Left lung (tissue), 10 donors: ENCODE data around the gene DSCAML1. TPM values are rescaled to one million over a fixed set of nuclear protein-coding genes. Genes with fewer than 3 reads are reported as not detected.
A peak's percentile ranks its signal among the peaks of the same experiment; 100 is the strongest.

ENCODE experiments used
- ATAC-seq: fragments of 200-7000 bp; cut with Tn5 transposase; one replicate; pipeline ENCODE4 v1.9.1; 2020; ENCODE audit warnings: moderate library complexity
- DNase-seq, 4 donors: peaks; one replicate each; pipeline ENCODE4 v3.0.0-alpha.2; 2013 to 2020
- H3K27ac ChIP-seq, 2 donors: fragments of 200-600 bp; sonication (generic) in 1 of 2; one replicate each; pipeline versions ENCODE4 v1.5.0 to v1.8.0; 2020 to 2021
- H3K27me3 ChIP-seq, 2 donors: fragments of 200-600 bp; sonication (generic) in 1 of 2; one replicate each; pipeline versions ENCODE4 v1.5.0 to v1.8.0; 2020 to 2021
- H3K36me3 ChIP-seq, 2 donors: fragments of 200-600 bp; sonication (generic) in 1 of 2; one replicate each; pipeline versions ENCODE4 v1.5.0 to v1.8.0; 2020 to 2021
- H3K4me1 ChIP-seq, 2 donors: fragments of 200-600 bp; one replicate each; pipeline ENCODE4 v1.8.0; 2021
- H3K4me3 ChIP-seq, 2 donors: fragments of 200-600 bp; sonication (generic) in 1 of 2; one replicate each; pipeline versions ENCODE4 v1.5.0 to v1.8.0; 2020 to 2021; ENCODE audit warnings: mild to moderate bottlenecking in 1 of 2
- H3K9me3 ChIP-seq, 2 donors: fragments of 200-600 bp; sonication (generic) in 1 of 2; one replicate each; pipeline versions ENCODE4 v1.5.0 to v1.8.0; 2020 to 2021
- intact Hi-C, 2 donors: fragments of 100-400 bp; cut with DNase I; formaldehyde crosslinking; loops; one replicate each; pipeline versions ENCODE4 v1.11.2 to v1.14.2; 2022
- polyA plus RNA-seq, 6 donors: library from polyadenylated mRNA; unstranded; fragments of 120-200 nt; gene quantifications; one replicate each; pipeline ENCODE4 v1.2.1, GENCODE V29; 2013; ENCODE audit not compliant: insufficient read length in 6 of 6
- total RNA-seq, 2 donors: library from RNA; stranded (reverse); fragmentation: NEBNext Ultra II Directional; extraction: Animal tissue kit (Norgen Biotek cat#: 25700); gene quantifications; one replicate each; pipeline ENCODE4 v1.2.1, GENCODE V29; 2021
- TF ChIP-seq, protein P1 (sequence below), 2 donors: fragments of 200-600 bp; sonication (generic) in 1 of 2; IDR thresholded peaks; one replicate each; pipeline versions ENCODE4 v1.5.0 to v1.8.0; 2021; ENCODE audit warnings: antibody characterized with exemption in 2 of 2
- donor health status: DM: no; HTN: yes; CAD: no.
- donor health status: DM: no; HTN: no; CAD: no.

Gene DSCAML1
- total and polyA plus RNA-seq, 8 donors, result 0.35 to 1.8 (median 1.2) TPM

DNA sequence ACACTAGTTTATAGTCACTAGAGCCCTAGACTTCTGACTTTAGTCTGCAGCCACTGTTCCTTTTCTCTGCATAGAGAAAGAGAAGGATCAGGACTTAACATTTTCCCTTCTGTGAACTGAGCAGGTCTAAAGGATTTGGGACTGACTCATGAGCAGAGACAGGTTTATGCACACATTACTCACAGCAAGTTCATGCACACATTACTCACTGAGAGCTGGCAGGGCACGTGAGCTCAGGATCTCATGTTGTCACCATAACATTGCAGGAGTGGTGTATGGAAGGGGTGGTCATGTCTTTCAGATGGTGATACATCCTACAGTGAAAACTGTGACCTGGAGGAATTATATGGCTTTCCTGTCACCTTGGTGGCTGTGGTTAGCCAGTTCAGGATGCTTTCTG, 413.0 kb downstream of the DSCAML1 start:
- intact Hi-C loops, result no loop called here
- Histone ChIP-seq H3K27ac (no peak overlapping the region), H3K4me1 (no peaks in the 10 kb centered on the region), H3K4me3 (no peak overlapping the region), H3K27me3 (no peaks in the 10 kb centered on the region), H3K36me3 (peaks cover 0 to 97% of the 10 kb centered on the region in 2 donors), H3K9me3 (no peaks in the 10 kb centered on the region)
- TF ChIP-seq, protein P1, sequence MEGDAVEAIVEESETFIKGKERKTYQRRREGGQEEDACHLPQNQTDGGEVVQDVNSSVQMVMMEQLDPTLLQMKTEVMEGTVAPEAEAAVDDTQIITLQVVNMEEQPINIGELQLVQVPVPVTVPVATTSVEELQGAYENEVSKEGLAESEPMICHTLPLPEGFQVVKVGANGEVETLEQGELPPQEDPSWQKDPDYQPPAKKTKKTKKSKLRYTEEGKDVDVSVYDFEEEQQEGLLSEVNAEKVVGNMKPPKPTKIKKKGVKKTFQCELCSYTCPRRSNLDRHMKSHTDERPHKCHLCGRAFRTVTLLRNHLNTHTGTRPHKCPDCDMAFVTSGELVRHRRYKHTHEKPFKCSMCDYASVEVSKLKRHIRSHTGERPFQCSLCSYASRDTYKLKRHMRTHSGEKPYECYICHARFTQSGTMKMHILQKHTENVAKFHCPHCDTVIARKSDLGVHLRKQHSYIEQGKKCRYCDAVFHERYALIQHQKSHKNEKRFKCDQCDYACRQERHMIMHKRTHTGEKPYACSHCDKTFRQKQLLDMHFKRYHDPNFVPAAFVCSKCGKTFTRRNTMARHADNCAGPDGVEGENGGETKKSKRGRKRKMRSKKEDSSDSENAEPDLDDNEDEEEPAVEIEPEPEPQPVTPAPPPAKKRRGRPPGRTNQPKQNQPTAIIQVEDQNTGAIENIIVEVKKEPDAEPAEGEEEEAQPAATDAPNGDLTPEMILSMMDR (IDR thresholded peaks at IDR 0.05), result no peak
- ATAC-seq (no peak), DNase-seq (no peak)

DNA sequence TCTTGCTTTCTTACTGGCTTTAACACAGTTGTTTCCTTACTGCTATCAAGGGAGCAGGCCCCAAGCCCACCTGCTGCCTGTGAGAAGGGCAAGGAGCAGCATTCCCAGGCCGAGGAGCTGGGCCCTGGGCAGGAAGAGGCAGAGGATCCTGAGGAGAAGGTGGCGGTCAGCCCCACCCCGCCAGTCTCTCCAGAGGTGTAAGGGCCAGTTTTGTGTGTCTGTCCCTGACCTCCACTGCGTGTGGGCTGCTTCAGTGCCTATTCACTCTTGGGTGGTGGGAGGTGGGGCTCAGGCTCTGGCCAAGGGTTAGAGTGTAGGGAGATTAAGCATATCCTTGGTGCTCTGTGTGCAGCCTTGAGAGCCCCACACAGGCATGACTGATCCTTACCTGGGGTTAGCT, 414.3 kb downstream of the DSCAML1 start:
- Histone ChIP-seq H3K27me3 (no peaks in the 10 kb centered on the region), H3K9me3 (no peaks in the 10 kb centered on the region), H3K4me1 (no peaks in the 10 kb centered on the region), H3K36me3 (peaks cover 0 to 94% of the 10 kb centered on the region in 2 donors), H3K4me3 (no peak overlapping the region), H3K27ac (no peak overlapping the region)
- intact Hi-C loops, result no loop called here
- DNase-seq, result no peak
- TF ChIP-seq, protein P1 (IDR thresholded peaks at IDR 0.05), result no peak
- ATAC-seq, result no peak

DNA sequence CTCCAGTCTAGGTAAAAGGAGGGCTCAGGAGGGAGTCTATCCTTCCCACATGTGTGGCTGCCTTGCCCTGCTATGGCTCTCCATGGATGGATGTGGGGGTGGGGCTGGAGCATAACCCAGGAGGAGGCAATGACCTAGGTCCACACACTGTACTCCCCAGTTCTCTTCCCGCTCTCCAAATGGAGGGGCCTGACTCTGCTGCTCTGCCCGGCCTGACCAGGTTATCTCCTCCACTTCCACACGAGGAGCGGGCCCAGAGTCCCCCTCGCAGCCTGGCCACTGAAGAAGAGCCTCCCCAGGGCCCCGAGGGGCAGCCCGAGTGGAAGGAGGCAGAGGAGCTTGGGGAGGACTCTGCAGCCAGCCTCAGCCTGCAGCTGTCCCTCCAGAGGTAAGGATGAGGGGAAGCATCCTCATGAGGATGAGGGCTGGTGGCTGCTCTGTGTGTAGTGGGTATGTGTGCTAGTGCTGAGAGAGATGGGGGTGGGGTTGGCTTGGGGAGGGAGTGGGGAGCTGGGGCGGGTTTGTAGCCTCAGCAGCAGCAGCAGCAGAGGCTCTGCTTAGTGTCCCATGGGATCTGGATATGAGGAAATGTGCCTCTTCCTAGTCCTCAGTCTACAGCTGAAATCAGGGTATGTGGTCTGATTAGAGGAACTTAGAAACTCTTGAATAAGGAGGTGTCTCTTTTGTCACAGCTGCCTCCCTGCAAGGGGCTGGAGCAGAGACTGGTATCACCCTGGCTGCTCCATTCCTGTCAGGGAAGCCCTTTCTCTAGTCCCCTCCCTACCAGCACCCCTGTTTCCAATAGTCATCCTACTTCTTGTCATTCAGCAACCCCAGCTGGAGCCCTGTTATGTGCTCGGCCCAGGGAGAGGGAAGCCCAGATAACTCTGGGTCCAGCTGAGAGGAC, 415.3 kb downstream of the DSCAML1 start:
- no peak for ATAC-seq
- TF ChIP-seq, protein P1 (IDR thresholded peaks at IDR 0.05), result no peak
- H3K36me3 ChIP-seq, result peaks cover 0 to 94% of the 10 kb centered on the region in 2 donors

DNA sequence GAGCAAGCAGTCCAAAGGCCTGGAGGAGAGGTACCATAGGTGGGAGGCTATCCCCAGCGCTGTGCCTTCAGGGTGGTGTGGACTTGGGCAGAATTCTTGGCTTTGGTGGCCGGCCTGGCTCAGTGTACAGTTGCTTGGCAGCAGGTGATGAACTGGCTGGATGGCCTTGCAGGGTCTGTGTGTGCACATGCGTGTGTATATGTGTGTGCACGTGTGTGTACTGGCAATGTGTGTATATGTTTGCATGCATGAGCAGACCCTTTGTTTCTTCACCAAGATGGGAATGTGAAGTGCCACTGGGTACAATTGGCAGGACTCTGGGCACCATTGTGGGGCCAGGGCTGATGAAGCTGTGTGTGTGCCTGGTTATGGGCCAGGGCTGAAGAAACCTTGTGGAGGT, 416.3 kb downstream of the DSCAML1 start:
- Histone ChIP-seq H3K9me3 (no peaks in the 10 kb centered on the region), H3K4me3 (no peak overlapping the region), H3K27ac (no peak overlapping the region), H3K27me3 (no peaks in the 10 kb centered on the region), H3K4me1 (no peaks in the 10 kb centered on the region), H3K36me3 (peaks cover 0 to 94% of the 10 kb centered on the region in 2 donors)
- ATAC-seq, result no peak
- intact Hi-C loops, result no loop called here
- TF ChIP-seq, protein P1 (IDR thresholded peaks at IDR 0.05), result no peak
- DNase-seq, result peak in 1 of 4 donors; percentile 12

More for the DNA sequence above, 415.3 kb downstream of the DSCAML1 start:
- Histone ChIP-seq H3K27me3 (no peaks in the 10 kb centered on the region), H3K4me3 (no peak overlapping the region), H3K9me3 (no peaks in the 10 kb centered on the region), H3K4me1 (no peaks in the 10 kb centered on the region), H3K27ac (no peak overlapping the region)
- intact Hi-C loops, result no loop called here
- no peak for DNase-seq

DNA sequence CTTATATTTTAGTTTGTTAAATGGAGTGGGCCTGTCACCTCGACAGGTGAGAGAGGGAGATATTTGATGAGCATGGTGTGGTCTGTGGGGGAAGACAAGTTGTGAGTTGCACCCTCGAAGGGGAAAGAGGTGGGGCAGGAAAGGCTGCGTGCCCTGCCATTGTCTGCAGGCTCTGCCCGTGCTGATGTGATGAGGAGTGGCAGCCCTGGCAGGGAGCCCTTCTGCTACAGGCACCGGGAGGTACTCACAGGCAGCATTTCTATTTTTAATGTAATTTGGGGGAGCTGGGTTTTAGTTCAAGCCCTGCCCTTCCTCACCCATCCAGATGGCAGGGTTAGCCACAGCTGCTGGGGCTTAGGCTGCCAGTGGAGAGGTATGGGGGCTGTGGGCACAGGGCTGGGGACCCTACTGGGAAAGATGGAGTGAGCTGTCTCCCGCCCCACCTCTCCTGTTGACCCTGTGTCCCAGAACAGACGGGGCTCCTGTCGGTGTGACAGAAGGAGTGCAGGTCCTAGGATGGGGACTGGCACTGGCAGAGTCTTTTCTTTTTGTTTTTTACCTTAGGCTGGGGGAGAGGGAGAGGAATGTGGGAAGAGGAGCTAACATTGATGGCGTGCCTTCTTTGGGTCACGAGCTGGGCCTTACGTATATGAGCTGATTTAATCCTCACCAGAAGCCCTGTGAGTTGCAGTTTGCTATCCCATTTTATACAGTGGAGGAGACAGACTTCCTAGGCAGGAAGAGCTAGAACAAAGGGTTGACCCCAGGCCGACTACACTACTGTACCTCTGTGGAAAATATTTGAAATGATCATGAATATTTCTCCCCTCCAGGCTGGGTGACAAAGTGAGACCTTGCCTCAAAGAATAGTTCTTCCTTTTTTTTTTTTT, 417.8 kb downstream of the DSCAML1 start:
- H3K9me3 ChIP-seq, result no peaks in the 10 kb centered on the region
- ATAC-seq, result no peak
- DNase-seq, result peak in 1 of 4 donors; percentile 25
- no peak overlapping the region for H3K27ac ChIP-seq
- intact Hi-C loops, result no loop called here
- H3K4me3 ChIP-seq, result no peak overlapping the region
- no peaks in the 10 kb centered on the region for H3K27me3 ChIP-seq
- H3K4me1 ChIP-seq, result no peaks in the 10 kb centered on the region
- peaks cover 0 to 96% of the 10 kb centered on the region in 2 donors for H3K36me3 ChIP-seq
- TF ChIP-seq, protein P1 (IDR thresholded peaks at IDR 0.05), result no peak
